Measurements from ENCODE around the gene CROCC. TPM values are rescaled to one million over a fixed set of nuclear protein-coding genes. Genes with fewer than 3 reads are reported as not detected.

The CROCC gene
- total and polyA plus RNA-seq, 8 donors: 14.0 to 942 (median 29.9) TPM

- Histone ChIP-seq H3K4me3 (no peak overlapping the region), H3K27ac (peak overlapping the region in 1 of 5 donors; percentile 39), H3K36me3 (peaks cover 0 to 46% (median 29%) of the 10 kb centered on the region in 4 donors), H3K27me3 (no peaks in the 10 kb centered on the region), H3K4me1 (peaks cover 0 to 32% (median 15%) of the 10 kb centered on the region in 4 donors), H3K9me3 (no peaks in the 10 kb centered on the region)
- WGBS, 5 donors: 62 to 75% (median 66%) methylated on average over 16 to 28 of the region's 28 CpGs
- DNase-seq: peak in 1 of 2 donors; percentile 52
- intact Hi-C loops (cut with DNase I; ENCODE audit: low total_unique reads): no loop called here
- no peak for TF ChIP-seq POLR2A (IDR thresholded peaks at IDR 0.05)
- TF ChIP-seq EP300 (IDR thresholded peaks at IDR 0.05): no peak
- TF ChIP-seq CTCF (IDR thresholded peaks at IDR 0.05): no peak
- no peak for TF ChIP-seq POLR2AphosphoS5 (IDR thresholded peaks at IDR 0.05)
Observed at GRCh38 chr1:16971341-16972188, 49.8 kb downstream of the CROCC start.

- peaks cover 0 to 38% (median 26%) of the 10 kb centered on the region in 4 donors for H3K36me3 ChIP-seq
- intact Hi-C loops (cut with DNase I; ENCODE audit: low total_unique reads): no loop called here
- WGBS, 5 donors: 81 to 84% (median 83%) methylated on average over 6 to 11 of the region's 11 CpGs
Observed at GRCh38 chr1:16972189-16972895, 50.6 kb downstream of the CROCC start.

GRCh38 chr1:16973215-16973614 lies 51.5 kb downstream of the CROCC start:
- Histone ChIP-seq H3K36me3 (peaks cover 0 to 30% (median 17%) of the 10 kb centered on the region in 4 donors), H3K9me3 (no peaks in the 10 kb centered on the region), H3K4me1 (peaks cover 0 to 20% (median 6%) of the 10 kb centered on the region in 4 donors), H3K27ac (no peak overlapping the region), H3K4me3 (no peak overlapping the region), H3K27me3 (no peaks in the 10 kb centered on the region)
- DNase-seq: no peak
- WGBS, 5 donors: 72 to 89% (median 83%) methylated on average over 8 to 9 of the region's 9 CpGs
- intact Hi-C loops (cut with DNase I; ENCODE audit: low total_unique reads): no loop called here
- TF ChIP-seq CTCF (IDR thresholded peaks at IDR 0.05) (no peak), POLR2A (IDR thresholded peaks at IDR 0.05) (no peak), EP300 (IDR thresholded peaks at IDR 0.05) (no peak), POLR2AphosphoS5 (IDR thresholded peaks at IDR 0.05) (no peak)

More at GRCh38 chr1:16972189-16972895, 50.6 kb downstream of the CROCC start:
- no peak for DNase-seq
- no peaks in the 10 kb centered on the region for H3K27me3 ChIP-seq
- H3K27ac ChIP-seq: peak overlapping the region in 1 of 5 donors; percentile 39
- no peaks in the 10 kb centered on the region for H3K9me3 ChIP-seq
- peaks cover 0 to 24% (median 9%) of the 10 kb centered on the region in 4 donors for H3K4me1 ChIP-seq
- H3K4me3 ChIP-seq: no peak overlapping the region
- TF ChIP-seq POLR2A (IDR thresholded peaks at IDR 0.05) (no peak), EP300 (IDR thresholded peaks at IDR 0.05) (no peak), CTCF (IDR thresholded peaks at IDR 0.05) (no peak)

GRCh38 chr1:16975211-16975610 lies 53.5 kb downstream of the CROCC start:
- TF ChIP-seq POLR2A (IDR thresholded peaks at IDR 0.05): no peak
- no peak for TF ChIP-seq POLR2AphosphoS5 (IDR thresholded peaks at IDR 0.05)
- TF ChIP-seq CTCF (IDR thresholded peaks at IDR 0.05): no peak
- TF ChIP-seq EP300 (IDR thresholded peaks at IDR 0.05): no peak
- Histone ChIP-seq H3K4me1 (peaks cover 7 to 32% (median 18%) of the 10 kb centered on the region in 4 donors), H3K4me3 (no peak overlapping the region), H3K9me3 (no peaks in the 10 kb centered on the region), H3K27ac (no peak overlapping the region), H3K36me3 (peaks cover 0 to 14% (median 8%) of the 10 kb centered on the region in 4 donors), H3K27me3 (peaks cover 0 to 12% (median 5%) of the 10 kb centered on the region in 3 donors)
- WGBS, 5 donors: 56 to 78% (median 59%) methylated on average over 11 to 14 of the region's 14 CpGs
- no peak for DNase-seq
- intact Hi-C loops (cut with DNase I; ENCODE audit: low total_unique reads): no loop called here
